ENCODE data around the gene MAP4K2.

Gene MAP4K2

GRCh38 chr11:64791781-64792291 lies 11.2 kb downstream of the MAP4K2 start:
- no peak for DNase-seq (ENCODE audit: low read depth, low spot score)

- DNase-seq (ENCODE audit: low read depth, low spot score): no peak
Measured at GRCh38 chr11:64790205-64791095, 12.6 kb downstream of the MAP4K2 start.

GRCh38 chr11:64789331-64790204 lies 13.4 kb downstream of the MAP4K2 start:
- DNase-seq (ENCODE audit: low read depth, low spot score): no peak

- no peak for DNase-seq (ENCODE audit: low read depth, low spot score)
Measured at GRCh38 chr11:64788321-64789215, 14.4 kb downstream of the MAP4K2 start.

- DNase-seq (ENCODE audit: low read depth, low spot score): no peak
Measured at GRCh38 chr11:64787526-64788320, 15.3 kb downstream of the MAP4K2 start.

GRCh38 chr11:64786308-64786707 lies 16.7 kb downstream of the MAP4K2 start:
- DNase-seq (ENCODE audit: low read depth, low spot score): no peak

- no peak for DNase-seq (ENCODE audit: low read depth, low spot score)
Measured at GRCh38 chr11:64784813-64785581, 18.0 kb downstream of the MAP4K2 start.

- peak; percentile 100 for DNase-seq (ENCODE audit: low read depth, low spot score)
Measured at GRCh38 chr11:64778473-64779298, 24.3 kb downstream of the MAP4K2 start, which contains the start of gene SF1. TSS of gene SF1 (minus strand) at chr11:64778542. CDS start at chr11:64778392, 150 bp downstream.

GRCh38 chr11:64778223-64778472 lies 24.9 kb downstream of the MAP4K2 start:
- DNase-seq (ENCODE audit: low read depth, low spot score): no peak

GRCh38 chr11:64777449-64778222 lies 25.4 kb downstream of the MAP4K2 start:
- peak; percentile 60 for DNase-seq (ENCODE audit: low read depth, low spot score)

GRCh38 chr11:64776875-64777274 lies 26.1 kb downstream of the MAP4K2 start:
- DNase-seq (ENCODE audit: low read depth, low spot score): no peak

GRCh38 chr11:64776425-64776824 lies 26.6 kb downstream of the MAP4K2 start:
- DNase-seq (ENCODE audit: low read depth, low spot score): no peak

- DNase-seq (ENCODE audit: low read depth, low spot score): no peak
Measured at GRCh38 chr11:64774144-64774543, 28.9 kb downstream of the MAP4K2 start.

- no peak for DNase-seq (ENCODE audit: low read depth, low spot score)
Measured at GRCh38 chr11:64772303-64773018, 30.6 kb downstream of the MAP4K2 start.

- no peak for DNase-seq (ENCODE audit: low read depth, low spot score)
Measured at GRCh38 chr11:64771861-64772260, 31.2 kb downstream of the MAP4K2 start.

GRCh38 chr11:64770120-64770519 lies 32.9 kb downstream of the MAP4K2 start:
- DNase-seq (ENCODE audit: low read depth, low spot score): no peak

GRCh38 chr11:64769283-64769682 lies 33.7 kb downstream of the MAP4K2 start:
- DNase-seq (ENCODE audit: low read depth, low spot score): no peak

- DNase-seq (ENCODE audit: low read depth, low spot score): no peak
Measured at GRCh38 chr11:64768300-64768694, 34.7 kb downstream of the MAP4K2 start.

Measured in smooth muscle cell of the brain vasculature (primary cell).